ENCODE measurements around the gene SMTNL2. TPM values are rescaled to one million over a fixed set of nuclear protein-coding genes. Genes with fewer than 3 reads are reported as not detected.

SMTNL2 gene
- total RNA-seq, 4 donors from 2014 or later = 1.5 TPM; not detected in 2

- no peak for TF ChIP-seq CTCF (IDR thresholded peaks at IDR 0.05; ENCODE audit: low read depth)
Measured at GRCh38 chr17:4538236-4539002, 45.9 kb upstream of the SMTNL2 start.

GRCh38 chr17:4539025-4539424, 45.3 kb upstream of the SMTNL2 start:
- no peak for TF ChIP-seq CTCF (IDR thresholded peaks at IDR 0.05; ENCODE audit: low read depth)

GRCh38 chr17:4539576-4540223, 44.6 kb upstream of the SMTNL2 start:
- TF ChIP-seq CTCF (IDR thresholded peaks at IDR 0.05; ENCODE audit: low read depth) = no peak

GRCh38 chr17:4540224-4540651, 44.1 kb upstream of the SMTNL2 start:
- TF ChIP-seq CTCF (IDR thresholded peaks at IDR 0.05; ENCODE audit: low read depth) = no peak

GRCh38 chr17:4540687-4541327, 43.5 kb upstream of the SMTNL2 start:
- no peak for TF ChIP-seq CTCF (IDR thresholded peaks at IDR 0.05; ENCODE audit: low read depth)

- no peak for TF ChIP-seq CTCF (IDR thresholded peaks at IDR 0.05; ENCODE audit: low read depth)
Measured at GRCh38 chr17:4541328-4542002, 42.9 kb upstream of the SMTNL2 start.
